Activated naive CD4-positive, alpha-beta T cell treated with anti-CD3 and anti-CD28 coated beads, Interleukin-2, amount 50 U/mL, for 24 hours (primary cell): ENCODE results near the gene RNF208.

Experiments
- H3K27ac Mint-ChIP-seq: one replicate; pipeline ENCODE4 v1.8.0; 2021; ENCODE audit warnings: mild to moderate bottlenecking, mixed read lengths
- H3K27me3 Mint-ChIP-seq: one replicate; pipeline ENCODE4 v1.8.0; 2021; ENCODE audit warnings: mixed read lengths
- H3K36me3 Mint-ChIP-seq: one replicate; pipeline ENCODE4 v1.8.0; 2021; ENCODE audit warnings: mixed read lengths
- H3K4me1 Mint-ChIP-seq: one replicate; pipeline ENCODE4 v1.8.0; 2021; ENCODE audit warnings: mixed read lengths
- H3K4me3 Mint-ChIP-seq: one replicate; pipeline ENCODE4 v1.8.0; 2021; ENCODE audit warnings: mild to moderate bottlenecking, mixed read lengths
- H3K9me3 Mint-ChIP-seq: one replicate; pipeline ENCODE4 v1.8.0; 2021; ENCODE audit warnings: mixed read lengths

Gene RNF208

DNA sequence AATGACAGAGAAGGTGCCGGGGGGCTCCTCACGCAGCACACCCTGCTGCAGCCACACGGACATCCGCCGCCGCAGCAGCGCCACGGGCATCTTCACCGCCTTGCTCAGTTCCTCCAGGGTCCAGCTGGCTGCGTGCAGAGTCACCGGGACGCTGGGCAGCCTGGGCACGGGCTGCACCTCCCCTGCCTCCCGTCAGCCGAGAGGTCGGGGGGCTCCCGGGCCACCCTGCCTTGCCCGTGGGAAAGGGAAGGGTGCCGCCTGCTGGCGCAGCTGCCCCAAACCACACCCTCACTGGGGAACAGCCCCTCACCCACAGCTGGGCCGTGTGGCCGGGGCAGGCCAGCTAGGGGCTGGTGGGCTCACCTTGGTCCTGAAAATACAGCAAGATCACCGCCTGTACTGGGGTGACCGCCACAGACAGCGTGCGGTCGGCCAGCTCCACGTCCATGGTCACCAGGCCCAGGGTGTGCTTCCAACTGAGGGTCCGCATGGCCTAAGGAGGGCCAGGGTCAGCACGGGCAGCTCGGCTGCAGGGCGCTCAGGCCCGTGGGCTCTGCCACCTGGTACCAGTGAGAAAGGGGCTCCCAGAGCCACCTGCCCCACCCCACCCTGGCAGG, 46.6 kb downstream of the RNF208 start:
- no peak overlapping the region for H3K4me3 Mint-ChIP-seq
- H3K36me3 Mint-ChIP-seq: no peaks in the 10 kb centered on the region
- H3K4me1 Mint-ChIP-seq: no peaks in the 10 kb centered on the region
- H3K27ac Mint-ChIP-seq: no peak overlapping the region
- no peaks in the 10 kb centered on the region for H3K27me3 Mint-ChIP-seq
- H3K9me3 Mint-ChIP-seq: no peaks in the 10 kb centered on the region

DNA sequence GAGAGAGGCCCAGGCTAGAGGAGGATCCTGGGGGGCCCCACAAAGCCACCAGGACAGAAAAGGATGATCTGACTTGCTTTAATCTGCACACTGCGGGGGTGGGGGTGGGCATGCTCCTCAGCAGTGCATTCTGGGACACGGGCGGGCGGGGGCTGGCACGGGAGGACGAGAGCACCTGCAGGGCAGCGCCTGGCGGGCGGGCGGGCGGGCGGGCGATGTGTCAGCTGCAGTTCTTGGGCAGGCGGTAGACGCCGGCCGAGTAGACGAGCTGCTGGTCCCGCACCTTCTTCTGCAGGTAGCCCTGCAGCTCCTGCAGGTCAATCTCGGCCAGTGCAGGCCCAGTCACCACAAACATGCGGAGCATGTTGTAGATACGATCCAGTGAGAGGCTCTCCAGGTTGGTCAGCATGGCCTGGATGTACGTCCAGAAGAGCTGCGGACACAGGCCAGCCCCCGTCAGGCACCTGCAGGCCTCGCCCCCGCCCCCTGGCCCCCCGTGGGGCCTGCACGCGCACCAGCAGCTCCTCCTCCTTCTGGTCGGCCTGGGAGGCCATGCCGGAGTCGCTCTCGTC, 47.2 kb downstream of the RNF208 start:
- Mint-ChIP-seq H3K27ac (no peak overlapping the region), H3K27me3 (no peaks in the 10 kb centered on the region), H3K4me3 (no peak overlapping the region), H3K4me1 (no peaks in the 10 kb centered on the region), H3K36me3 (no peaks in the 10 kb centered on the region), H3K9me3 (no peaks in the 10 kb centered on the region)

DNA sequence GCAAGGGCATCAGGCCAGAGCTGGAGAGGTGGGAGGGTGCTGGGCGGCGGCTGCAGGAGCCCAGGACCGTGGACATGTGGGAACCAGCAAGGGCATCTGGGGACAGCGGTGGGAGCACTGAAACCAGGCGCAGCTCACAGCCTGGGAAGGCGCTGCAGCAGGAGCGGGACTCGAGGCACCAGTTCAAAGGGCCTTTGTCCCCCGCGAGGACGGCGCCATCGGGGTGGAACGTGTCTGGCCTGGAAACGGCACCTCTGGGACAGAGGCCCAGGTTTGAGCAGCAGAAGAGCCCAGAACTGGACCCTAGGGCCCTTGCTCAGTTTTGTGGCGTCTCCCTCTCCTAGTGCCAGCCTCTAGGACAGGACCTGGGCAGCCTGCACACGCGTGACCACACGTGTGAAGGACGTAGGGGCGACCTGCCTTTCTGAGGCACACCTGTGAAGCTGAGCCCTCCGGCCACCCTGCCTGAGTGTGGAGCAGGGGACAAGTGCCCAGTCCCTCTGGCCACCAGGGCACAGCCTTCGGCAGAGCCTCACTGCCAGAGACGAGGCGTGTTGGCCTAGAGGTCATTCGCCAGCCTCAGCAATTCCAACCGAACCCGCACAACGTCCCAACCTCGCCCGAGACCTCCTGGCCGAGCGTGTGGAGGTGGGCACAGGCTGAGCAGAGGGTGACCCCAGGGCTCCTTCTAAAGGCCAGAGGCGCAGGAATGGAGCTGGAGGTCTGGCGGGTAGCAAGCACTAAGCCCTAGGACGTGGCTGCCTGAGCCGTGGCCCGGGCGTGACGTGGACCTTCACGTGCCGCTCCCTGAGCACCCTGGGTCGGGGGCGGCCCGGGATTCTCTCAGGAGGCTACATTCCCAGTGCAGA, 48.0 kb downstream of the RNF208 start:
- Mint-ChIP-seq H3K9me3 (no peaks in the 10 kb centered on the region), H3K27me3 (no peaks in the 10 kb centered on the region), H3K27ac (no peak overlapping the region), H3K4me3 (no peak overlapping the region), H3K36me3 (no peaks in the 10 kb centered on the region), H3K4me1 (no peaks in the 10 kb centered on the region)

DNA sequence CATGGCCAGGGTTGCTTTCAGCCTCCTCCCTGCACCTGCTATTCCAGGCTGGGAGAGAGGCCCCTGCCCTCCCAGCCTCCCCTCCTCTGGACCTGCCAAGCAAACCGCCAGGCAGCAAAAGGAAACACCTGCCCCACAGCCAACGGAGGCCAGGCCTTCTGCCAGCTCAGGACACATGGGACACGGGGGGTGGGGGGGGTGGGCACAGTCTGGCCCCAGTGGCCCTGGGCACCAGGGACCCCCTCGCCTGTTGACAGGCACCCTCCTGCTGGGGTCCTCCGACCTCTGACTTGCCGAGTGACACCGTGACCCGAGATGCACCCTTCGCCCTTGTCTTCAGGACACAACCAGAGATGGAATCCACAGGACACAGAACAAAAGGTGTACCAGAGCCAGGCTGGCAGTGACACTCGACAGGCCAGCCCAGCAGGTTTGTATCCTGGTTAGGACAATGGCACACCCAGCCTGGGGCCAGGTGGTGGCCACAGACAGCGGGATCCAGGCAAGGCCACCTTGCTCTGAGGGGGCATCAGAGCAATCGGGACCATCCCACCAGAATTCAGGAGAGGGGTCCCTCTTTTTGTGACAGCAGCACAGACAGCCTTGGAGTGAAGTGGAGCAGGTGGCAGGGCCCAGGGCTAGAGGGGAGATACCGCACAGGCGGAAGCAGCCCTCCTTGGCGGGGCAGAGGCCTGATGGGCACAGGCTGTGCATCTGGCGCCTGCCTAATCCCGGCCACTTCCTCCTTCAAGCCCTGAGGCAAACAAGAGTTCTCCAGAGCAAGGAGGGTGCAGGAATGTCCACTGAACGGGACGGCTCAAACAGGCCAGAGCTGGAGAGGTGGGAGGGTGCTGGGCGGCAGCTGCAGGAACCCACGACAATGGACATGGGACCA, 48.9 kb downstream of the RNF208 start:
- Mint-ChIP-seq H3K4me1 (no peaks in the 10 kb centered on the region), H3K27ac (no peak overlapping the region), H3K27me3 (peaks cover 1% of the 10 kb centered on the region), H3K4me3 (no peak overlapping the region), H3K9me3 (no peaks in the 10 kb centered on the region), H3K36me3 (no peaks in the 10 kb centered on the region)

DNA sequence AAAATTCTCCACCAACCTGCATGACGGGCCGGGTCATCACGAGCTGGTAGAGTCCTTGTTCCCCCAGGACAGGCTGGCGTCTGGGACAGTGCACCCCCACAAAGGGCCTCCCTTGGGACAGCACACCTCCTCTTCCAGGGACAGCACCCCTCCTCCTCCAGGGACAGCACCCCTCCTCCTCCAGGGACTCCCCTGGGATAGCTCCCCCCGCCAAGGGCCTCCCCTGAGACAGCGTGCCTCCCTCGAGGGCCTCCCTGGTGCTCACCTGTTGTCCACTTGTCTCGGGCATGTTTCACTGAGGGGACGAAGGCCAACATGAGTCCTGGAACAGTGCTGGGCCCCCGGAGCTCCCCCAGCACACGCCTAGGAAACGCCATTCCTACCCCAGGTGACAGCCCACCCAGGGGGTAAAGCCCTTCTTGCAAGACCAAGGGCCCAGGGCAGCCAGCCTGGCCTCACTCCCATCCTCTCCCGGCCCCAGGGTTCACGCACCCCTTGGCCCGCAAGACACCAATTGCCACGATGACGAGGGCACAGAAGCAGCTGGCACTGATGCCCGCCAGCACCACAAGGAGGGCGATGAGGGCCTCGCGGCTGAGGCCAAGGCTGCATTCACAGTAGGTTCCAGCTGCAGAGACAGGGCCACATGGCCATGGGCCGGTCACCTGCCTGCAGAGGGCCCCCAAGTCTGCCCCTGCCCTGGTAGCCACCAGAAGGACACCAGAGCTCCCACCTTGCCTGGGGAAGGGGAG, 50.7 kb downstream of the RNF208 start:
- H3K36me3 Mint-ChIP-seq: no peaks in the 10 kb centered on the region
- peaks cover 6% of the 10 kb centered on the region for H3K27me3 Mint-ChIP-seq
- no peak overlapping the region for H3K27ac Mint-ChIP-seq

DNA sequence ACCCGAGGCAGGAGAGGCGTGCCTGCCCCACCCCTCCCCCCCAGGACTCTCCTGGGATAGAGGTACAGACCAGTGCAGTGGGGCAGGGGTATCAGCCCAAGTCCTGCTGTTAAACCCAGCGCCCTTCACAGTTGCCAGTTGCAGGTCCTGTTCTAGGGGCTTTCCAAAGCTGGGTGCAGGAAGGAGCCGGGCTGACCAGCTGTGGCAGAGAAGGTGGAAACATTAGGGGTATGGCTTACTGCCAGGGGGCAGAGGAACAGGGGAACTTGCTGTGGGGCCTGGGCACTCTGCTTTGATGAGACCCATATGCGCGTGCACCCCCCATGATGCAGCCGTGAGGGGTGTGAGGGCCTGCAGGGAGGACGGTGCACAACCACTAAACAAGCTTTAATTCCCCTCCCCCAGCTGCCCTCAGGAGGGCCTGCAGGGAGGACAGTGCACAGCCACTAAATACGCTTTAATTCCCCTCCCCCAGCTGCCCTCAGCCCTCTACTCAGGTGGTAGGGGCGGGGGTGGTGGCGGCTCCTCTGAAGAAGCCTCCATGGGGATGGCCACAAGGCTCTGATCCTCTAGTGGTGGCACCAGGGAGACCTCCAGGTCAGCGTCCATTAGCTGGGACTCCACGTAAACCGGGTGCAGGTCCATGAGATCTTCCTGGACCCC, 51.4 kb downstream of the RNF208 start:
- Mint-ChIP-seq H3K4me3 (no peak overlapping the region), H3K36me3 (no peaks in the 10 kb centered on the region), H3K9me3 (no peaks in the 10 kb centered on the region), H3K27me3 (peaks cover 7% of the 10 kb centered on the region), H3K27ac (no peak overlapping the region), H3K4me1 (peaks cover 4% of the 10 kb centered on the region)

More for the DNA sequence above, 50.7 kb downstream of the RNF208 start:
- Mint-ChIP-seq H3K9me3 (no peaks in the 10 kb centered on the region), H3K4me3 (no peak overlapping the region), H3K4me1 (peaks cover 4% of the 10 kb centered on the region)
